Measurements from ENCODE around the gene GAB2.
A peak's percentile ranks its signal among the peaks of the same experiment; 100 is the strongest.

Gene GAB2

DNA sequence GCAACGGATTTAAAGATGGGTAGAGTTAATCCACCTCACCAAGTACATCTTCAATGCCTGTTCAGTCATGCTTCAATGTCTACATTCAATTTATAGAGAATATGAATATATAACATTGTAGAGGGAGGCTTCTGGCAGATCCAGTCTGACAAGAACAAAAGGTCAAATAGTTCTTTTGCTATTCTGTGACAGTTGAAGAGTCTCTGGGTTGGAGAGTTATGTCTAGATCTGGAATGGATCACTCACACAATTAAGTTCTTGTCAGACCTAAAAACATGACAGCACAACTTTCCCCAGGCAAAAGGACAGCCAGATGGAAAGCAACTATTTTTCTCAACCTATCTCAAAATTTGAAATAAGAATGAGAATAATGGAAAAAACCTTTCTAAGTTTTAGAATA, 15.3 kb upstream of the GAB2 start:
- Histone ChIP-seq H3K4me1 (ENCODE audit: control insufficient read depth in 1 of 2, insufficient read depth in 1 of 2, low read depth in 1 of 2, low read length in 1 of 2) (peaks cover 25 to 26% of the 10 kb centered on the region in 2 experiments), H3K27ac (no peak overlapping the region), H3K9me3 (no peaks in the 10 kb centered on the region), H3K27me3 (no peaks in the 10 kb centered on the region), H3K36me3 (no peaks in the 10 kb centered on the region), H3K4me3 (ENCODE audit: low read depth in 1 of 2, low read length in 1 of 2) (no peak overlapping the region)
- TF ChIP-seq, protein P1, sequence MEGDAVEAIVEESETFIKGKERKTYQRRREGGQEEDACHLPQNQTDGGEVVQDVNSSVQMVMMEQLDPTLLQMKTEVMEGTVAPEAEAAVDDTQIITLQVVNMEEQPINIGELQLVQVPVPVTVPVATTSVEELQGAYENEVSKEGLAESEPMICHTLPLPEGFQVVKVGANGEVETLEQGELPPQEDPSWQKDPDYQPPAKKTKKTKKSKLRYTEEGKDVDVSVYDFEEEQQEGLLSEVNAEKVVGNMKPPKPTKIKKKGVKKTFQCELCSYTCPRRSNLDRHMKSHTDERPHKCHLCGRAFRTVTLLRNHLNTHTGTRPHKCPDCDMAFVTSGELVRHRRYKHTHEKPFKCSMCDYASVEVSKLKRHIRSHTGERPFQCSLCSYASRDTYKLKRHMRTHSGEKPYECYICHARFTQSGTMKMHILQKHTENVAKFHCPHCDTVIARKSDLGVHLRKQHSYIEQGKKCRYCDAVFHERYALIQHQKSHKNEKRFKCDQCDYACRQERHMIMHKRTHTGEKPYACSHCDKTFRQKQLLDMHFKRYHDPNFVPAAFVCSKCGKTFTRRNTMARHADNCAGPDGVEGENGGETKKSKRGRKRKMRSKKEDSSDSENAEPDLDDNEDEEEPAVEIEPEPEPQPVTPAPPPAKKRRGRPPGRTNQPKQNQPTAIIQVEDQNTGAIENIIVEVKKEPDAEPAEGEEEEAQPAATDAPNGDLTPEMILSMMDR (IDR thresholded peaks at IDR 0.05), result no peak

DNA sequence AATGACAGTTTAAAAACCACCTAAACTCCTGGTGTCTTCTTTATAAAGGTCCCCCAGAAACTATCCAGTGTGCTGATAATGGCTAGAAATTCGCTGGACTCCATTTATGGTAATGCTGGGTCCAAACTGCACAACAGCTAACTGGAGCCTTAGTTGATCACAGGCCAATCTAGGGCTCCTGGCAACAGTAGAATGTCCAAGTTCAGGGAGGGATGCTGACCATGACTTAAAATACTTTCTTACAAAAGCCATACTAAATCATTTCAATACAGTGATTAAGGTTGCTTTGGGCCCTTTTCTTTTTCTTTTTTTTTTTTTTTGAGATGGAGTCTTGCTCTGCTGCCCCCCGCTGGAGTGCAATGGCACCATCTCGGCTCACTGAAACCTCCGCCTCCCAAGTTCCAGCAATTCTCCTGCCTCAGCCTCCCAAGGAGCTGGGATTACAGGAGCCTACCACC, 14.5 kb upstream of the GAB2 start:
- TF ChIP-seq, protein P1 (IDR thresholded peaks at IDR 0.05), result peak; percentile 50
- Histone ChIP-seq H3K9me3 (no peaks in the 10 kb centered on the region), H3K27me3 (no peaks in the 10 kb centered on the region), H3K4me3 (ENCODE audit: low read depth in 1 of 2, low read length in 1 of 2) (no peak overlapping the region), H3K4me1 (ENCODE audit: control insufficient read depth in 1 of 2, insufficient read depth in 1 of 2, low read depth in 1 of 2, low read length in 1 of 2) (peaks cover 34% of the 10 kb centered on the region in 2 experiments), H3K36me3 (no peaks in the 10 kb centered on the region), H3K27ac (peak overlapping the region; percentile 41)

DNA sequence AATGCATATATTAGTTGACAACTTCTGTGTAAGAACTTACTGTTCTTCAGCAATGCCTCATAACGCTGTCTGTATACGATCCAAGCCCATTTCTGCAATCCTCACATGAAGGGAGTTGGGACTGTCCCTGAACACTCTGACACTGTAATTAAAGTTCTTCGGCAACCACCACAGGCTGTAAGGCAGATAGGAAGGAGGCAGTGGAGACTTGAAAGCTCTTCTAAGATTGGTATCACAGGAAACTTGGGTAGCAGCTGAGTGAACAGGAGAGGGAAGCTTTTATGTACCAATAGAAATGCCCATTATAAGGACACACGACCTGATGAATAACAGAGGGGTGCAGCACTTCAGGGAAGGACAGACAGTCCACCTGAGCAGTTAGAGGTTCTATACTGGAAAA, 12.0 kb upstream of the GAB2 start:
- TF ChIP-seq, protein P1 (IDR thresholded peaks at IDR 0.05), result no peak
- H3K4me1 ChIP-seq (ENCODE audit: control insufficient read depth in 1 of 2, insufficient read depth in 1 of 2, low read depth in 1 of 2, low read length in 1 of 2), result peaks cover 58 to 59% of the 10 kb centered on the region in 2 experiments

DNA sequence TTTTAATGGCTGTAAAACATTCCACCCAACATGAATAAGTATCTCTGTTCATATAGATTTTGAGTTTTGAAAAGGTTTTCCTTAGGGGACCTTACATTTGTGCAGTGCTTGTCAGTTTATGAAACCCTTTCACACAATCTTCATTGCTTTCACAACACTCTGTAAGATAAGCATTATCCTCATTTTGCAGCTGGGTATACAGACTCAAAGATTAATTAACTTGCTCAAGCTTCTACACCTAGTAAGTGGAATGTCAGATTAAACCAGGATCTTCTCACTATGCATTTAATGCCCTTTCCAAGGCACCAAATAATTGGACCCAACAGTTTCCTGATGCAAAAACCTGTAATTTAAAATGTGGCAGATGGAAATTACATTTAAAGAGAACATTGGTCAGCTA, 11.6 kb upstream of the GAB2 start:
- H3K36me3 ChIP-seq, result no peaks in the 10 kb centered on the region
- no peaks in the 10 kb centered on the region for H3K27me3 ChIP-seq
- H3K27ac ChIP-seq, result peak overlapping the region; percentile 100
- H3K4me1 ChIP-seq (ENCODE audit: control insufficient read depth in 1 of 2, insufficient read depth in 1 of 2, low read depth in 1 of 2, low read length in 1 of 2), result peaks cover 62 to 63% of the 10 kb centered on the region in 2 experiments
- TF ChIP-seq, protein P1 (IDR thresholded peaks at IDR 0.05), result no peak
- no peaks in the 10 kb centered on the region for H3K9me3 ChIP-seq
- no peak overlapping the region for H3K4me3 ChIP-seq (ENCODE audit: low read depth in 1 of 2, low read length in 1 of 2)

More for the DNA sequence above, 12.0 kb upstream of the GAB2 start:
- peak overlapping the region; percentile 100 for H3K27ac ChIP-seq
- H3K9me3 ChIP-seq, result no peaks in the 10 kb centered on the region
- no peaks in the 10 kb centered on the region for H3K36me3 ChIP-seq
- no peaks in the 10 kb centered on the region for H3K27me3 ChIP-seq
- H3K4me3 ChIP-seq (ENCODE audit: low read depth in 1 of 2, low read length in 1 of 2), result no peak overlapping the region

DNA sequence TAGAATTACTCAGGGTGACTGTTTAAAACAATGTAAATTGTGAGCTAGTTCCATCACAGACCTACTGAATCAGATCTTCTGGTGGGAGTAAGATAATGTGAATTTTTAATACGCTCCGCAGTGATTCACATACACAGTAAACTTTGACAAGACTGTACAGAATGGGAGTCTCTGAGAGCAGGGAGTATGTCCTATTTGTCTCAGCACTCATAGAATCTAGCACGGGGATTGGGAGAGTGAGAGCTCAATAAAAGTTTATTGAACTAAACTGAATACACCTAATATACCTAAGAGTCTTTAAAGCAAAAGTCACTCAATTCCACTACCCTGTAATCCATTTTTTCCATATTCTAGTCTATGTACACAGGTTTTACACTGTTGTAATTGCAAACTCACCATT, 11.2 kb upstream of the GAB2 start:
- Histone ChIP-seq H3K4me1 (ENCODE audit: control insufficient read depth in 1 of 2, insufficient read depth in 1 of 2, low read depth in 1 of 2, low read length in 1 of 2) (peaks cover 67 to 68% of the 10 kb centered on the region in 2 experiments), H3K4me3 (ENCODE audit: low read depth in 1 of 2, low read length in 1 of 2) (peak overlapping the region; percentile 53 to 55), H3K27me3 (no peaks in the 10 kb centered on the region), H3K27ac (peak overlapping the region; percentile 100), H3K9me3 (no peaks in the 10 kb centered on the region), H3K36me3 (no peaks in the 10 kb centered on the region)
- TF ChIP-seq, protein P1 (IDR thresholded peaks at IDR 0.05), result no peak

DNA sequence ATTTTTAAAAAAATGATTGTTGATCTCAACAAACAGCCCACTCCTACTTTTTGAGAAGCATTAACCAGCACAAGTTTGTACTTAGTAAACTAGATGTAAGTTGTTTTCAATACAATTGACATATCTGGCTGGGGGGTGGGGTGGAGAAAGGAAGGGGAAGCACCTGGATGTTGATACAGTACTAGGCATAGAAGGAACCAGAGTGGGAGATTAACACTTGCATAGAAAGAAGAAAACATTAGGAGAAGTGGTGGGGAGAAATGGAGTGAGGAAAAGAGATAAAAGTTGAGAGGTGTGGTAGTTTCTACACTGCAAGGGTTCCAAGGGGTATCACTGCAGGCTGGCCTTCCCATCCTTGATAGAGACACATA, 10.6 kb upstream of the GAB2 start:
- H3K27me3 ChIP-seq, result no peaks in the 10 kb centered on the region
- TF ChIP-seq, protein P1 (IDR thresholded peaks at IDR 0.05), result no peak

More for the DNA sequence above, 10.6 kb upstream of the GAB2 start:
- peaks cover 72 to 73% of the 10 kb centered on the region in 2 experiments for H3K4me1 ChIP-seq (ENCODE audit: control insufficient read depth in 1 of 2, insufficient read depth in 1 of 2, low read depth in 1 of 2, low read length in 1 of 2)
- peak overlapping the region; percentile 53 to 55 for H3K4me3 ChIP-seq (ENCODE audit: low read depth in 1 of 2, low read length in 1 of 2)
- peak overlapping the region; percentile 100 for H3K27ac ChIP-seq
- no peaks in the 10 kb centered on the region for H3K9me3 ChIP-seq
- no peaks in the 10 kb centered on the region for H3K36me3 ChIP-seq

All from neutrophil (primary cell).